HS-5 (cell line): ENCODE data around the gene KCTD1.

ENCODE experiments used
- DNase-seq: peaks from one replicate; pipeline ENCODE4 v3.0.0-alpha.2; 2012; ENCODE audit warnings: low read depth

Gene KCTD1

GRCh38 chr18:26425148-26425531 is 123.2 kb downstream of the KCTD1 start:
- no peak for DNase-seq

GRCh38 chr18:26424428-26425147 is 123.8 kb downstream of the KCTD1 start:
- no peak for DNase-seq

- no peak for DNase-seq
These were observed 125.7 kb downstream of the KCTD1 start for GRCh38 chr18:26422472-26423162.

GRCh38 chr18:26421931-26422330 is 126.4 kb downstream of the KCTD1 start:
- no peak for DNase-seq

GRCh38 chr18:26421503-26421902 is 126.8 kb downstream of the KCTD1 start:
- DNase-seq, result no peak

- no peak for DNase-seq
These were observed 128.6 kb downstream of the KCTD1 start for GRCh38 chr18:26419746-26420145.

GRCh38 chr18:26418225-26418624 is 130.1 kb downstream of the KCTD1 start:
- no peak for DNase-seq

- no peak for DNase-seq
These were observed 131.2 kb downstream of the KCTD1 start for GRCh38 chr18:26417190-26417589.

- DNase-seq, result no peak
These were observed 131.7 kb downstream of the KCTD1 start for GRCh38 chr18:26416652-26417150.

- no peak for DNase-seq
These were observed 132.7 kb downstream of the KCTD1 start for GRCh38 chr18:26415631-26416030.

- DNase-seq, result no peak
These were observed 133.4 kb downstream of the KCTD1 start for GRCh38 chr18:26414901-26415440.

- no peak for DNase-seq
These were observed 139.3 kb downstream of the KCTD1 start for GRCh38 chr18:26409091-26409490.

GRCh38 chr18:26407736-26408601 is 140.4 kb downstream of the KCTD1 start:
- no peak for DNase-seq

- DNase-seq, result no peak
These were observed 141.4 kb downstream of the KCTD1 start for GRCh38 chr18:26406854-26407517.

GRCh38 chr18:26406324-26406723 is 142.0 kb downstream of the KCTD1 start:
- DNase-seq, result no peak

- no peak for DNase-seq
These were observed 143.1 kb downstream of the KCTD1 start for GRCh38 chr18:26405190-26405801.
